Right lobe of liver (tissue), 6 donors: ENCODE data around the gene CACNA1D. TPM values are rescaled to one million over a fixed set of nuclear protein-coding genes. Genes with fewer than 3 reads are reported as not detected.

Experiments used
- ATAC-seq, 4 donors: fragments of 200-7000 bp; cut with Tn5 transposase; one replicate each; pipeline ENCODE4 v1.9.1; 2020; ENCODE audit warnings: mild to moderate bottlenecking in 4 of 4, moderate library complexity in 4 of 4
- DNase-seq, 3 donors: peaks; one replicate each; pipeline ENCODE4 v3.0.0-alpha.2; 2020
- H3K27ac ChIP-seq, 3 donors: fragments of 200-600 bp; one replicate each; pipeline ENCODE4 v1.8.0; 2022
- H3K27me3 ChIP-seq, 2 donors: fragments of 200-600 bp; one replicate each; pipeline ENCODE4 v1.8.0; 2022
- H3K36me3 ChIP-seq, 4 donors: fragments of 200-600 bp; sonication (generic) in 1 of 4; one replicate each; pipeline versions ENCODE4 v1.5.1 to v1.8.0; 2017 to 2022; ENCODE audit warnings: control low read depth in 1 of 4
- H3K4me1 ChIP-seq, 4 donors: fragments of 200-600 bp; sonication (generic) in 1 of 4; one replicate each; pipeline versions ENCODE4 v1.5.1 to v1.8.0; 2017 to 2022; ENCODE audit warnings: control low read depth in 1 of 4
- H3K4me3 ChIP-seq, 3 donors: fragments of 200-600 bp; one replicate each; pipeline ENCODE4 v1.8.0; 2022
- H3K9me3 ChIP-seq, 4 donors: fragments of 200-600 bp; sonication (generic) in 1 of 4; one replicate each; pipeline versions ENCODE4 v1.5.1 to v1.8.0; 2017 to 2022; ENCODE audit warnings: control low read depth in 1 of 4
- CTCF ChIP-seq, 4 donors: fragments of 200-600 bp in 3 of 4; fragments of 450-650 bp in 1 of 4; IDR thresholded peaks; one replicate each; pipeline versions ENCODE4 v1.5.1 to v1.8.0; 2016 to 2022; ENCODE audit warnings: antibody characterized with exemption in 4 of 4, mild to moderate bottlenecking in 2 of 4
- POLR2A ChIP-seq: fragments of 450-650 bp; IDR thresholded peaks from one replicate; pipeline ENCODE4 v1.6.1; 2017; ENCODE audit warnings: antibody characterized with exemption, mild to moderate bottlenecking
- WGBS: methylation state at CpG from one replicate; pipeline ENCODE4 v1.1.6; 2018; ENCODE audit warnings: low coverage, low lambda C conversion rate; ENCODE audit not compliant: insufficient coverage; ENCODE audit errors: missing lambda C conversion rate; 5-methylcytosine and 5-hydroxymethylcytosine counted together
- intact Hi-C, 2 donors: fragments of 100-400 bp; cut with DNase I; formaldehyde crosslinking; loops; one replicate each; pipeline versions ENCODE4 v1.11.2 to v1.14.1; 2022
- total RNA-seq, 6 experiments: library from RNA; depleted of rRNA in 2 of 6; stranded (reverse); fragments of >200 nt in 2 of 6; fragmentation: NEBNext Ultra II Directional in 3 of 6; extraction: Animal tissue kit (Norgen Biotek cat#: 25700) in 3 of 6; gene quantifications; one replicate each; pipeline versions ENCODE4 v1.1.0 to v1.2.4, GENCODE V29; 2016 to 2023
- donor health status: DM: no; HTN: yes; CAD: no.
- donor health status: DM: no; HTN: no; CAD: no.
- donor health status: DM: no; HTN: no; CAD: no.
- donor health status: DM: no; HTN: yes; CAD: no.
- donor health status: DM: no; HTN: yes; CAD: no.

The CACNA1D gene
- total RNA-seq, 6 experiments from 2014 or later = 5.5 to 12.7 (median 9.3) TPM

GRCh38 chr3:53641397-53641796 lies 147.0 kb downstream of the CACNA1D start:
- no peak for TF ChIP-seq POLR2A
- TF ChIP-seq CTCF (IDR thresholded peaks at IDR 0.05) = no peak
- Histone ChIP-seq H3K36me3 (no peaks in the 10 kb centered on the region), H3K27me3 (no peaks in the 10 kb centered on the region), H3K9me3 (no peaks in the 10 kb centered on the region), H3K4me1 (no peaks in the 10 kb centered on the region), H3K4me3 (no peak overlapping the region), H3K27ac (no peak overlapping the region)
- intact Hi-C loops = no loop called here
- ATAC-seq = peak in 3 of 4 donors; percentile 38 to 51 (median 47)
- 44% methylated on average over 4 of the region's 5 CpGs for WGBS
- DNase-seq = no peak

GRCh38 chr3:53642211-53642610 lies 147.8 kb downstream of the CACNA1D start:
- Histone ChIP-seq H3K9me3 (no peaks in the 10 kb centered on the region), H3K4me3 (no peak overlapping the region), H3K27me3 (no peaks in the 10 kb centered on the region), H3K4me1 (no peaks in the 10 kb centered on the region), H3K27ac (no peak overlapping the region), H3K36me3 (no peaks in the 10 kb centered on the region)
- DNase-seq (no peak), ATAC-seq (no peak)
- TF ChIP-seq POLR2A (no peak), CTCF (IDR thresholded peaks at IDR 0.05) (no peak)
- intact Hi-C loops = no loop called here
- WGBS = 83% methylated on average over 1 of the region's 4 CpGs

- no peak for ATAC-seq
- H3K27ac ChIP-seq = no peak overlapping the region
- H3K27me3 ChIP-seq = no peaks in the 10 kb centered on the region
- WGBS = 68% methylated on average over 3 of the region's 4 CpGs
- H3K4me1 ChIP-seq = no peaks in the 10 kb centered on the region
- TF ChIP-seq POLR2A (no peak), CTCF (IDR thresholded peaks at IDR 0.05) (no peak)
- intact Hi-C loops = no loop called here
- no peak for DNase-seq
- H3K36me3 ChIP-seq = no peaks in the 10 kb centered on the region
- H3K4me3 ChIP-seq = no peak overlapping the region
- no peaks in the 10 kb centered on the region for H3K9me3 ChIP-seq
Measured at GRCh38 chr3:53643757-53644156, 149.3 kb downstream of the CACNA1D start.

GRCh38 chr3:53645754-53646153 lies 151.3 kb downstream of the CACNA1D start:
- Histone ChIP-seq H3K9me3 (no peaks in the 10 kb centered on the region), H3K27me3 (no peaks in the 10 kb centered on the region), H3K4me1 (no peaks in the 10 kb centered on the region), H3K4me3 (no peak overlapping the region), H3K27ac (no peak overlapping the region), H3K36me3 (no peaks in the 10 kb centered on the region)
- DNase-seq = no peak
- intact Hi-C loops = no loop called here
- no peak for ATAC-seq
- WGBS = 93% methylated on average over 3 of the region's 3 CpGs
- TF ChIP-seq CTCF (IDR thresholded peaks at IDR 0.05) (no peak), POLR2A (no peak)

- 67% methylated on average over 3 of the region's 3 CpGs for WGBS
- TF ChIP-seq CTCF (IDR thresholded peaks at IDR 0.05) = no peak
- TF ChIP-seq POLR2A = no peak
- Histone ChIP-seq H3K9me3 (no peaks in the 10 kb centered on the region), H3K4me1 (no peaks in the 10 kb centered on the region), H3K27ac (no peak overlapping the region), H3K4me3 (no peak overlapping the region), H3K36me3 (no peaks in the 10 kb centered on the region), H3K27me3 (no peaks in the 10 kb centered on the region)
- no peak for ATAC-seq
- no peak for DNase-seq
- intact Hi-C loops = no loop called here
Measured at GRCh38 chr3:53646723-53647122, 152.3 kb downstream of the CACNA1D start.
